ENCODE results near the gene ZMIZ1. TPM values are rescaled to one million over a fixed set of nuclear protein-coding genes. Genes with fewer than 3 reads are reported as not detected.

Gene ZMIZ1
- total and polyA plus RNA-seq, 8 donors = 63.1 to 87.2 (median 76.8) TPM

GRCh38 chr10:79324032-79324695 is 255.4 kb downstream of the ZMIZ1 start:
- ATAC-seq (no peak), DNase-seq (no peak)
- Histone ChIP-seq H3K4me1 (peaks cover 0 to 47% of the 10 kb centered on the region in 2 donors), H3K36me3 (no peaks in the 10 kb centered on the region), H3K27ac (no peak overlapping the region), H3K9me3 (no peaks in the 10 kb centered on the region), H3K27me3 (no peaks in the 10 kb centered on the region), H3K4me3 (no peak overlapping the region)
- intact Hi-C loops (cut with DNase I) = no loop called here
- no peak for TF ChIP-seq CTCF (IDR thresholded peaks at IDR 0.05)

- Histone ChIP-seq H3K27me3 (no peaks in the 10 kb centered on the region), H3K4me3 (no peak overlapping the region), H3K36me3 (no peaks in the 10 kb centered on the region), H3K9me3 (no peaks in the 10 kb centered on the region), H3K27ac (no peak overlapping the region), H3K4me1 (peaks cover 0 to 29% of the 10 kb centered on the region in 2 donors)
- DNase-seq (no peak), ATAC-seq (no peak)
- intact Hi-C loops (cut with DNase I) = no loop called here
- TF ChIP-seq CTCF (IDR thresholded peaks at IDR 0.05) = no peak
Measured at GRCh38 chr10:79326361-79327089, 257.8 kb downstream of the ZMIZ1 start.

- DNase-seq (no peak), ATAC-seq (no peak)
- Histone ChIP-seq H3K4me3 (no peak overlapping the region), H3K4me1 (peaks cover 0 to 29% of the 10 kb centered on the region in 2 donors), H3K27me3 (no peaks in the 10 kb centered on the region), H3K36me3 (no peaks in the 10 kb centered on the region), H3K27ac (no peak overlapping the region), H3K9me3 (no peaks in the 10 kb centered on the region)
- intact Hi-C loops (cut with DNase I) = no loop called here
- TF ChIP-seq CTCF (IDR thresholded peaks at IDR 0.05) = no peak
Measured at GRCh38 chr10:79327090-79327457, 258.3 kb downstream of the ZMIZ1 start.

- Histone ChIP-seq H3K36me3 (no peaks in the 10 kb centered on the region), H3K4me3 (no peak overlapping the region), H3K9me3 (no peaks in the 10 kb centered on the region), H3K27ac (no peak overlapping the region), H3K4me1 (peaks cover 0 to 18% of the 10 kb centered on the region in 2 donors), H3K27me3 (no peaks in the 10 kb centered on the region)
- intact Hi-C loops (cut with DNase I) = no loop called here
- TF ChIP-seq CTCF (IDR thresholded peaks at IDR 0.05) = no peak
- ATAC-seq (no peak), DNase-seq (no peak)
Measured at GRCh38 chr10:79328147-79328701, 259.5 kb downstream of the ZMIZ1 start.

GRCh38 chr10:79328737-79329504 is 260.2 kb downstream of the ZMIZ1 start:
- intact Hi-C loops (cut with DNase I) = no loop called here
- no peaks in the 10 kb centered on the region for H3K9me3 ChIP-seq
- DNase-seq = no peak
- TF ChIP-seq CTCF (IDR thresholded peaks at IDR 0.05) = no peak
- no peaks in the 10 kb centered on the region for H3K27me3 ChIP-seq
- peaks cover 0 to 12% of the 10 kb centered on the region in 2 donors for H3K4me1 ChIP-seq
- no peak for ATAC-seq
- no peak overlapping the region for H3K27ac ChIP-seq
- H3K4me3 ChIP-seq = no peak overlapping the region
- no peaks in the 10 kb centered on the region for H3K36me3 ChIP-seq

Data from left lung (tissue), 10 donors.